ENCODE results near the gene LELP1.

Gene LELP1

DNA sequence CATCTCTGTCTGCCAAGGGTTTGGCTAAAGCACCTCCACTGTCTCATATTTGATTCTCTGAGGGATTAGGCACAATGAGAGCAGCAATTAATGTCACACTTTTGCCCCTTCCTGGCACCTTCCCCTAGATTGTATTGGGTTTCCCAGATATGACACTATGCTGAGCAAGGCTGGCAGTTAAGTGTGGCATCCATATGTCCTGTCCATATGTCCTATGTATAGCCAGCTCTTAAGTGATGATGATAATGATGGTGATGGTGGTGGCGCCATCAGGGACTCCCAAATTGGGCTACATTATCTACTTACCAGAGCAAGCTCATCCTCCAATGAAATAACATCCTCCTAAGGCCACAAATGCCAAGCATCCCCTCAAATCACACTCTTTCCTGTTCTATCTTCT, 42.8 kb downstream of the LELP1 start:
- no peak overlapping the region for H3K4me3 ChIP-seq (ENCODE audit: low read depth in 1 of 5, low read length in 5 of 5)
- peaks cover 0 to 14% (median 2%) of the 10 kb centered on the region in 5 donors for H3K27me3 ChIP-seq (ENCODE audit: control insufficient read depth in 5 of 5, insufficient read depth in 4 of 5, low read length in 5 of 5)
- no peaks in the 10 kb centered on the region for H3K36me3 ChIP-seq (ENCODE audit: control insufficient read depth in 5 of 5, insufficient read depth in 5 of 5, low read length in 5 of 5)
- H3K9me3 ChIP-seq (ENCODE audit: control insufficient read depth in 5 of 5, low read length in 5 of 5): no peaks in the 10 kb centered on the region
- no peak overlapping the region for H3K9ac ChIP-seq (ENCODE audit: low read length in 5 of 5)
- H3K4me1 ChIP-seq (ENCODE audit: control insufficient read depth in 5 of 5, insufficient read depth in 5 of 5, low read length in 5 of 5): peaks cover 0 to 6% (median 0%) of the 10 kb centered on the region in 5 donors
- no peak overlapping the region for H3K27ac ChIP-seq (ENCODE audit: low read depth, low read length)

DNA sequence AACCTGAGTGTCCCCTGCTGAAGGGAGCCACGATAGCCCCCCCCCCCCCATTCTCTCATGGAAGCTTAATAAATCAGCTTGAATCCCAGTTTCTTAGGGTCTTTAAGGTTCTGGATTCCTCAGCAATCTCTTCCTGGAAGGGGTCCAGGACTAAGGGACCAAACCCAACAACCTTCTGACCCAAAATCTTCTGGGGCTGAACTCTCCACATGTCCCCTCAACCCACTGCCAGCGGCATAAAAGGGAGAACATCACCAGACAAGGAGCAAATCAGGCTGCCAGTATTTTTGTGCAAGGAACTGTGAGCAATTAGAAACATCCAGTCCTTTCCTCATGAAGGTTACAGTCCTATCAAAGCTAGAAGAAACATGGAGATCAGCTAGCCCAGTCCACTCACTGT, 43.6 kb downstream of the LELP1 start:
- H3K27me3 ChIP-seq (ENCODE audit: control insufficient read depth in 5 of 5, insufficient read depth in 4 of 5, low read length in 5 of 5): peaks cover 0 to 14% (median 2%) of the 10 kb centered on the region in 5 donors
- H3K4me1 ChIP-seq (ENCODE audit: control insufficient read depth in 5 of 5, insufficient read depth in 5 of 5, low read length in 5 of 5): peaks cover 0 to 9% (median 2%) of the 10 kb centered on the region in 5 donors

DNA sequence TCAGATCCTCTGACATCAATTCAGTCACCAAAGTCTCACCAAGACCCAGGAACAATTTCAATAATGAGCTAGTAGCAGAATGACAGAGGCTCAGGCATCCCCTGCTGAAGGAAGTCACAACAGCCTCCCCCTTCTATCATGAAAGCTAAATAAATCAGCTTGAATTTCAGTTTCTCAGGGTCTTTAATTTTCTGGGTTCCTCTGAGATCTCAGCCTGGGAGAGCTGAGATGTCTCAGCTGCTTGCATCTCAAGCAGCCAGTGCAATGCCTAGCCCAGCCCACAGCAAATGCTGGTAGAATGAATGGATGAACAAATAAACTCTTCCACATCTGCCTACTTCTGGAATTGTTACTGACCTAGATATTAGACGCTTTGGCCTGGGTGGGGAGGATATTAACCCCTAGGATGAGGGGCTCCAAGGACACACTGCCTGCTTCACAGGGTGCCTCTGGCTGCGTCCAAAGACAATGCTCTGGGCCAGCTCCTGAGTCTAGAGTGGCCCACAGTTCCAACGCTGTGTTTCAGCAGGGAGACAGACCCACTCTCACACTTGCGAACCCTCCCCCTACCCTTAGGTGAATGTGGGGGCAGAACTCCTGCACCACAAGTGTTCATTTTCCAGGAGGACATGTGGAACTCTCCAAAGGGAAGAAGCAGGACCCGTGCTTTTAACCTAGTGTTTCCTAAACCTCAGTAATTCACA, 45.1 kb downstream of the LELP1 start:
- Histone ChIP-seq H3K27me3 (ENCODE audit: control insufficient read depth in 5 of 5, insufficient read depth in 4 of 5, low read length in 5 of 5) (peaks cover 0 to 14% (median 2%) of the 10 kb centered on the region in 5 donors), H3K36me3 (ENCODE audit: control insufficient read depth in 5 of 5, insufficient read depth in 5 of 5, low read length in 5 of 5) (no peaks in the 10 kb centered on the region), H3K9me3 (ENCODE audit: control insufficient read depth in 5 of 5, low read length in 5 of 5) (no peaks in the 10 kb centered on the region), H3K9ac (ENCODE audit: low read length in 5 of 5) (no peak overlapping the region), H3K4me3 (ENCODE audit: low read depth in 1 of 5, low read length in 5 of 5) (no peak overlapping the region), H3K4me1 (ENCODE audit: control insufficient read depth in 5 of 5, insufficient read depth in 5 of 5, low read length in 5 of 5) (peaks cover 0 to 9% (median 2%) of the 10 kb centered on the region in 5 donors), H3K27ac (ENCODE audit: low read depth, low read length) (no peak overlapping the region)

More for the DNA sequence above, 43.6 kb downstream of the LELP1 start:
- Histone ChIP-seq H3K4me3 (ENCODE audit: low read depth in 1 of 5, low read length in 5 of 5) (no peak overlapping the region), H3K9ac (ENCODE audit: low read length in 5 of 5) (no peak overlapping the region), H3K9me3 (ENCODE audit: control insufficient read depth in 5 of 5, low read length in 5 of 5) (no peaks in the 10 kb centered on the region), H3K27ac (ENCODE audit: low read depth, low read length) (no peak overlapping the region), H3K36me3 (ENCODE audit: control insufficient read depth in 5 of 5, insufficient read depth in 5 of 5, low read length in 5 of 5) (no peaks in the 10 kb centered on the region)

DNA sequence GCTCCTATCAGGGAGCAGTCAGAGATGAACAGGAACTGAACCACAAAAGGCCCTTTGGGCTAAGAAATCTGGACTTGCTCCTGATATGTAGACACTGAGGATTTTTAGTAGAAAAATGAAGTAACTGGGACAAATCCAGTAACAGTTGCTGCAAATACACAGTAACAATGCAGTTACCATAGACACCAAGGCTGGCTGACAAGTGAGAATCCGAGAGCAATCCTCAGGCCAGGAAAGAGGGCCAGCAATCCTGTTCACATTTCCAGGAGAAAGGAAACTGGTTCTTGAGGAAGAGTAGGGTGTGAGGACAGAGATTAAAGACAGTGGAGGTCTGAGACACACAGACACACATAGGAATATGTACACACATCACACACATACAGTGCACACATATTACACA, 46.9 kb downstream of the LELP1 start:
- no peaks in the 10 kb centered on the region for H3K9me3 ChIP-seq (ENCODE audit: control insufficient read depth in 5 of 5, low read length in 5 of 5)
- H3K36me3 ChIP-seq (ENCODE audit: control insufficient read depth in 5 of 5, insufficient read depth in 5 of 5, low read length in 5 of 5): no peaks in the 10 kb centered on the region
- peaks cover 0 to 9% (median 2%) of the 10 kb centered on the region in 5 donors for H3K4me1 ChIP-seq (ENCODE audit: control insufficient read depth in 5 of 5, insufficient read depth in 5 of 5, low read length in 5 of 5)
- peaks cover 0 to 18% (median 2%) of the 10 kb centered on the region in 5 donors for H3K27me3 ChIP-seq (ENCODE audit: control insufficient read depth in 5 of 5, insufficient read depth in 4 of 5, low read length in 5 of 5)
- no peak overlapping the region for H3K9ac ChIP-seq (ENCODE audit: low read length in 5 of 5)
- H3K27ac ChIP-seq (ENCODE audit: low read depth, low read length): no peak overlapping the region
- no peak overlapping the region for H3K4me3 ChIP-seq (ENCODE audit: low read depth in 1 of 5, low read length in 5 of 5)

DNA sequence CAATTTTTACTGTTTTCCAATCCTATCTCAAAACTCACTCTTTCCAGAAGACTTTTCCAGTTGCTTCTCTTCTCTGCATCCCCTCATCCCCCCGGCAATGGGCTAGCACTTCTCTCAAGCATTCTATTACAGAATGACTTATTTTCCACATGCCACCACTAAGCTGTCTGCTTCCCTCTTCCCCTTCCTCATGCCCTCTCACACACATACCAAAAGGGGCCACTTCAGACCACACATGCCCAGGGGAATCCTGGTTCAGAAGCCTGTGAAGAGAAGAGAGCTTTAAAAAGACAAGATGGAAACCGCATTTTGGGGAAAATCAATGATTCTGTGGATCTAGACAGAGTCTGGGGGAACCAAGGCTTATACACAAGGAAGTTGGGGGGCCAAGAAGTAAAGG, 47.9 kb downstream of the LELP1 start:
- Histone ChIP-seq H3K4me1 (ENCODE audit: control insufficient read depth in 5 of 5, insufficient read depth in 5 of 5, low read length in 5 of 5) (peaks cover 0 to 9% (median 2%) of the 10 kb centered on the region in 5 donors), H3K27ac (ENCODE audit: low read depth, low read length) (no peak overlapping the region), H3K9ac (ENCODE audit: low read length in 5 of 5) (no peak overlapping the region), H3K9me3 (ENCODE audit: control insufficient read depth in 5 of 5, low read length in 5 of 5) (no peaks in the 10 kb centered on the region), H3K36me3 (ENCODE audit: control insufficient read depth in 5 of 5, insufficient read depth in 5 of 5, low read length in 5 of 5) (no peaks in the 10 kb centered on the region), H3K4me3 (ENCODE audit: low read depth in 1 of 5, low read length in 5 of 5) (no peak overlapping the region), H3K27me3 (ENCODE audit: control insufficient read depth in 5 of 5, insufficient read depth in 4 of 5, low read length in 5 of 5) (peaks cover 0 to 15% (median 3%) of the 10 kb centered on the region in 5 donors)

DNA sequence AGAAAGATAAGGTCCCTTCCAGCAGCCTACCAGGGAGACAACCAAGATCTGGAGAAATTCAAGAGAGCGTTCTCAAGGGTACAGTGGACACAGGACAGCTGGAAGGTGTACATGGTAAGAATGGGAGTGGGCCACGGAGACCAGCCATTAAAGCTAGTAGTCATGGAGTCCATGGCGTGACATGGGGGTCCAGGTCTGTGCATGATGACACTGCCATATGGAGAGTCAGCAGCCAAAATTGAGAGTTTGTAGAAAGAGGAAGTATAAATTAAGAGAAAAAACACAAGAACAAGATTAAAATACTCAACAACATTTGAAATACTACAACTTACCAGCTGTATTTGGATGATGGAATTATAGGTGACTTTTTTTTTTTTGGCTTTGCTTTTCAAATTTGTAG, 48.3 kb downstream of the LELP1 start:
- H3K9me3 ChIP-seq (ENCODE audit: control insufficient read depth in 5 of 5, low read length in 5 of 5): no peaks in the 10 kb centered on the region
- H3K27ac ChIP-seq (ENCODE audit: low read depth, low read length): no peak overlapping the region
- H3K4me1 ChIP-seq (ENCODE audit: control insufficient read depth in 5 of 5, insufficient read depth in 5 of 5, low read length in 5 of 5): peaks cover 0 to 9% (median 2%) of the 10 kb centered on the region in 5 donors
- H3K27me3 ChIP-seq (ENCODE audit: control insufficient read depth in 5 of 5, insufficient read depth in 4 of 5, low read length in 5 of 5): peaks cover 0 to 15% (median 3%) of the 10 kb centered on the region in 5 donors
- H3K4me3 ChIP-seq (ENCODE audit: low read depth in 1 of 5, low read length in 5 of 5): no peak overlapping the region
- H3K9ac ChIP-seq (ENCODE audit: low read length in 5 of 5): no peak overlapping the region
- no peaks in the 10 kb centered on the region for H3K36me3 ChIP-seq (ENCODE audit: control insufficient read depth in 5 of 5, insufficient read depth in 5 of 5, low read length in 5 of 5)

DNA sequence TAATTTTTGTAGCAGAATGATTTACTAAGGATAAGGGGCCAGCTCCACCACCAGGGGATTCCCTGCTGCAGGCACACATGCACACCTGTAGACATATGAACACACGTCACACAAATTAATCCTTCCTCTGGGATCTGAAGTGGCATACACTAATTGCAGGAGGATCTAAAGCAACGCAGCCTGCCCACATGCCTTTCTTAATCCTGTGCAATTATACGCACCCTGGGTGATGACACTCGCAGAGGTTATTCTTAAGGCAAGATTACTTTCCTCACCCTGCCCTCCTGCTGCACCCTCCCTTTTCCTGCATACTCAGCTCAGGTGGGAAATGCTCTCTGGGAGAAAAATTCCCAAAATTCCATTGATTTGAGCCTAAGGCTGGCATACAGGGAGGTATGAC, 48.8 kb downstream of the LELP1 start:
- no peak overlapping the region for H3K9ac ChIP-seq (ENCODE audit: low read length in 5 of 5)
- peaks cover 0 to 15% (median 3%) of the 10 kb centered on the region in 5 donors for H3K27me3 ChIP-seq (ENCODE audit: control insufficient read depth in 5 of 5, insufficient read depth in 4 of 5, low read length in 5 of 5)
- no peak overlapping the region for H3K27ac ChIP-seq (ENCODE audit: low read depth, low read length)
- H3K9me3 ChIP-seq (ENCODE audit: control insufficient read depth in 5 of 5, low read length in 5 of 5): no peaks in the 10 kb centered on the region
- H3K36me3 ChIP-seq (ENCODE audit: control insufficient read depth in 5 of 5, insufficient read depth in 5 of 5, low read length in 5 of 5): no peaks in the 10 kb centered on the region
- peaks cover 0 to 9% (median 2%) of the 10 kb centered on the region in 5 donors for H3K4me1 ChIP-seq (ENCODE audit: control insufficient read depth in 5 of 5, insufficient read depth in 5 of 5, low read length in 5 of 5)
- no peak overlapping the region for H3K4me3 ChIP-seq (ENCODE audit: low read depth in 1 of 5, low read length in 5 of 5)

DNA sequence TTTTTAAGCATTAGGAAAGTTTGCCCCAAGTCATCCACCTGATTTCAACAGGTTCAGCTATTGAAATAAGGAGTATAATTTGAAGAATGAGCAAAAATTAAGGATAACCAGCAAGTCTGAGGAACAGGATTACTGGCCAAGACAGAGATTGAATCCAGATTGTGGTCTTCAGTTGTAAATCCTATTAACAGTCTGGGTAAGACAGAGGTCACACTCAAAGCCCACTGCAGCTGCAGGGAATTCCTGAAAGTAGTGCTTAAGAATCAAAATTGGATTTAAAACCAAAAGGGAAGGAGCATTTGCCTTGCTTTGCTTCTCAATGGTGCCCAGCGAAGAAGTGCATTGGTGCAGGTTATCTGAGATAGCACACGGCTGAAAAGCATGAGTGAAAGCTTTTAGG, 49.8 kb downstream of the LELP1 start:
- Histone ChIP-seq H3K9me3 (ENCODE audit: control insufficient read depth in 5 of 5, low read length in 5 of 5) (no peaks in the 10 kb centered on the region), H3K4me3 (ENCODE audit: low read depth in 1 of 5, low read length in 5 of 5) (no peak overlapping the region), H3K36me3 (ENCODE audit: control insufficient read depth in 5 of 5, insufficient read depth in 5 of 5, low read length in 5 of 5) (no peaks in the 10 kb centered on the region), H3K27me3 (ENCODE audit: control insufficient read depth in 5 of 5, insufficient read depth in 4 of 5, low read length in 5 of 5) (peaks cover 0 to 10% (median 1%) of the 10 kb centered on the region in 5 donors), H3K27ac (ENCODE audit: low read depth, low read length) (no peak overlapping the region), H3K9ac (ENCODE audit: low read length in 5 of 5) (no peak overlapping the region), H3K4me1 (ENCODE audit: control insufficient read depth in 5 of 5, insufficient read depth in 5 of 5, low read length in 5 of 5) (peaks cover 0 to 9% (median 2%) of the 10 kb centered on the region in 5 donors)

DNA sequence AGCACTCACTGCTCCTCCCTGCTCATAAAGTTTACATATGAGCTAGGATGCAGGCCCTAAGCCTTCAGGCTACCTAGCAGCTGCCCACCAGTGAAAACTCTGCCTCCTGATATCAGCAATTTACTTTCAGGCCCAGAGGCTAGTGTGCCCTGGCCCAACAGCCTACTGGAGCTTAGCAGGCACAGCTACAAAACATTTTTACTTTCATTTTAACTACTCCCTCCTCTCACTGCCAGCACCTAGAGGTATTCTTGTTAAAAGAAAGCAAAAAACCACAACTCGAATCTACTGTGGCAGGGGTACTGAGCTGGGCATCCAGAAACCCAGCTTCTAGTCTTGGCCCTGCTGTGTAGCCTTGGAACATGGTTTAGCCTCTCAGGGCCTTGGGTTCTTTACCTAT, 50.5 kb downstream of the LELP1 start:
- H3K9ac ChIP-seq (ENCODE audit: low read length in 5 of 5): no peak overlapping the region
- no peak overlapping the region for H3K27ac ChIP-seq (ENCODE audit: low read depth, low read length)
- no peak overlapping the region for H3K4me3 ChIP-seq (ENCODE audit: low read depth in 1 of 5, low read length in 5 of 5)
- H3K4me1 ChIP-seq (ENCODE audit: control insufficient read depth in 5 of 5, insufficient read depth in 5 of 5, low read length in 5 of 5): peaks cover 0 to 9% (median 2%) of the 10 kb centered on the region in 5 donors
- H3K9me3 ChIP-seq (ENCODE audit: control insufficient read depth in 5 of 5, low read length in 5 of 5): no peaks in the 10 kb centered on the region
- peaks cover 0 to 7% (median 0%) of the 10 kb centered on the region in 5 donors for H3K27me3 ChIP-seq (ENCODE audit: control insufficient read depth in 5 of 5, insufficient read depth in 4 of 5, low read length in 5 of 5)
- H3K36me3 ChIP-seq (ENCODE audit: control insufficient read depth in 5 of 5, insufficient read depth in 5 of 5, low read length in 5 of 5): no peaks in the 10 kb centered on the region
